Trophoblast cell (in vitro differentiated cells and primary cell): ENCODE data around the gene EEF2K. TPM values are rescaled to one million over a fixed set of nuclear protein-coding genes. Genes with fewer than 3 reads are reported as not detected.

ENCODE experiments used
- DNase-seq, 2 donors: peaks; one replicate each; pipeline ENCODE4 v3.0.0-alpha.2; 2016
- H2AFZ ChIP-seq: 2 replicates; pipeline ENCODE4 v1.6.1; 2013; ENCODE audit warnings: low read length, moderate library complexity, mild to moderate bottlenecking; ENCODE audit not compliant: insufficient read depth, poor library complexity
- H2AK5ac ChIP-seq: 2 replicates; pipeline ENCODE4 v1.6.1; 2013; ENCODE audit warnings: mild to moderate bottlenecking, low read length
- H2BK120ac ChIP-seq: 2 replicates; pipeline ENCODE4 v1.6.1; 2013; ENCODE audit warnings: low read length, mild to moderate bottlenecking, moderate library complexity; ENCODE audit not compliant: insufficient read depth, poor library complexity
- H2BK12ac ChIP-seq: 2 replicates; pipeline ENCODE4 v1.6.1; 2013; ENCODE audit warnings: mild to moderate bottlenecking, low read length, moderate library complexity
- H2BK5ac ChIP-seq: 2 replicates; pipeline ENCODE4 v1.6.1; 2013; ENCODE audit warnings: low read length, low read depth, moderate library complexity, mild to moderate bottlenecking; ENCODE audit not compliant: poor library complexity
- H3K14ac ChIP-seq: 2 replicates; pipeline ENCODE4 v1.6.1; 2013; ENCODE audit warnings: mild to moderate bottlenecking, low read length
- H3K18ac ChIP-seq: 2 replicates; pipeline ENCODE4 v1.6.1; 2013; ENCODE audit warnings: mild to moderate bottlenecking, low read length
- H3K23ac ChIP-seq: 2 replicates; pipeline ENCODE4 v1.6.1; 2013; ENCODE audit warnings: low read length
- H3K27ac ChIP-seq: 2 replicates; pipeline ENCODE4 v1.5.1; 2013; ENCODE audit warnings: low read depth, mild to moderate bottlenecking, inconsistent platforms, low read length, moderate library complexity
- H3K27me3 ChIP-seq: 2 replicates; pipeline ENCODE4 v1.6.1; 2013; ENCODE audit warnings: inconsistent platforms, mild to moderate bottlenecking, low read length, moderate library complexity; ENCODE audit not compliant: insufficient read depth
- H3K36me3 ChIP-seq, 2 experiments: 1 replicate in 1 of 2; 2 replicates in 1 of 2; pipeline ENCODE4 v1.6.1; 2013; ENCODE audit warnings: low read length in 2 of 2, mild to moderate bottlenecking in 2 of 2, moderate library complexity in 1 of 2; ENCODE audit not compliant: insufficient read depth in 2 of 2, control insufficient read depth in 1 of 2
- H3K4ac ChIP-seq: 2 replicates; pipeline ENCODE4 v1.6.1; 2013; ENCODE audit warnings: low read depth, mild to moderate bottlenecking, low read length, moderate library complexity
- H3K4me1 ChIP-seq, 2 experiments: 1 replicate in 1 of 2; 2 replicates in 1 of 2; pipeline ENCODE4 v1.6.1; 2013; ENCODE audit warnings: low read length in 2 of 2, mild to moderate bottlenecking in 2 of 2, moderate library complexity in 1 of 2; ENCODE audit not compliant: insufficient read depth in 2 of 2, control insufficient read depth in 1 of 2
- H3K4me2 ChIP-seq: 2 replicates; pipeline ENCODE4 v1.6.1; 2013; ENCODE audit warnings: inconsistent platforms, mild to moderate bottlenecking, low read length, moderate library complexity
- H3K4me3 ChIP-seq: 2 replicates; pipeline ENCODE4 v1.5.1; 2013; ENCODE audit warnings: mild to moderate bottlenecking, low read depth, low read length, inconsistent platforms
- H3K79me1 ChIP-seq: one replicate; pipeline ENCODE4 v1.6.1; 2013; ENCODE audit warnings: low read length
- H3K79me2 ChIP-seq: 2 replicates; pipeline ENCODE4 v1.6.1; 2013; ENCODE audit warnings: low read length, mild to moderate bottlenecking; ENCODE audit not compliant: control insufficient read depth, insufficient read depth, poor library complexity
- H3K9ac ChIP-seq: 2 replicates; pipeline ENCODE4 v1.6.1; 2013; ENCODE audit warnings: mild to moderate bottlenecking, low read length
- H3K9me3 ChIP-seq: 2 replicates; pipeline ENCODE4 v1.6.1; 2013; ENCODE audit warnings: low read depth, mild to moderate bottlenecking, control low read depth, inconsistent platforms, low read length; ENCODE audit not compliant: insufficient read depth
- H4K12ac ChIP-seq: 2 replicates; pipeline ENCODE4 v1.6.1; 2013; ENCODE audit warnings: low read depth, mild to moderate bottlenecking, low read length, moderate library complexity
- H4K8ac ChIP-seq: 2 replicates; pipeline ENCODE4 v1.6.1; 2013; ENCODE audit warnings: low read depth, mild to moderate bottlenecking, low read length, moderate library complexity
- H4K91ac ChIP-seq: one replicate; pipeline ENCODE4 v1.6.1; 2013; ENCODE audit warnings: low read depth, mild to moderate bottlenecking, low read length, moderate library complexity
- WGBS: extraction: QIAGEN DNeasy Blood & Tissue Kit; methylation state at CpG from one replicate; pipeline ENCODE4 v1.1.7; 2013; ENCODE audit warnings: missing lambda C conversion rate; ENCODE audit not compliant: insufficient read length, insufficient coverage; ENCODE audit errors: extremely low coverage; 5-methylcytosine and 5-hydroxymethylcytosine counted together
- polyA plus RNA-seq: library from polyadenylated mRNA; stranded (reverse); fragments of 200-250 nt; gene quantifications from 2 replicates; pipeline ENCODE4 v1.2.3, GENCODE V29; 2013

The EEF2K gene
- polyA plus RNA-seq = 6.4 and 6.7 TPM in 2 replicates

- Histone ChIP-seq H2BK12ac (no peak within 1 kb of the TSS), H2BK120ac (peak within 1 kb of the TSS; percentile 23), H3K23ac (no peak within 1 kb of the TSS), H2AFZ (peak within 1 kb of the TSS; percentile 39), H4K8ac (peak within 1 kb of the TSS; percentile 50), H3K4me1 (peaks cover 0 to 7% of the 10 kb centered on the region in 2 experiments), H3K4me3 (peak within 1 kb of the TSS; percentile 99), H3K4ac (peak within 1 kb of the TSS; percentile 36), H4K91ac (peak within 1 kb of the TSS; percentile 42), H2BK5ac (no peak within 1 kb of the TSS), H3K27me3 (no peaks in the 10 kb centered on the region), H3K36me3 (no peaks in the 10 kb centered on the region), H2AK5ac (no peak within 1 kb of the TSS), H3K27ac (peak within 1 kb of the TSS; percentile 16), H3K9ac (peak within 1 kb of the TSS; percentile 90), H3K79me2 (peaks cover 5% of the 10 kb centered on the region), H3K79me1 (peaks cover 5% of the 10 kb centered on the region), H3K18ac (peak within 1 kb of the TSS; percentile 28), H3K9me3 (peaks cover 4% of the 10 kb centered on the region), H4K12ac (peak within 1 kb of the TSS; percentile 33), H3K14ac (peak within 1 kb of the TSS; percentile 9), H3K4me2 (peak within 1 kb of the TSS; percentile 99)
- DNase-seq = peak; percentile 98
- WGBS = no CpG with 5 or more reads among the region's 74 CpGs
Observed at GRCh38 chr16:22206013-22206841, at the start of gene EEF2K. EEF2K (plus strand) TSS chr16:22206278; CDS start chr16:22225730, 19,452 bp downstream.

- Histone ChIP-seq H4K8ac (no peak overlapping the region), H3K23ac (no peak overlapping the region), H2AK5ac (no peak overlapping the region), H3K4me2 (no peak overlapping the region), H2BK120ac (no peak overlapping the region), H3K27ac (no peak overlapping the region), H3K4ac (no peak overlapping the region), H3K9me3 (peaks cover 2% of the 10 kb centered on the region), H3K4me3 (no peak overlapping the region), H3K79me2 (no peaks in the 10 kb centered on the region), H2AFZ (no peak overlapping the region), H4K91ac (no peak overlapping the region), H3K4me1 (peaks cover 0 to 3% of the 10 kb centered on the region in 2 experiments), H2BK12ac (no peak overlapping the region), H3K36me3 (no peaks in the 10 kb centered on the region), H3K9ac (no peak overlapping the region), H4K12ac (no peak overlapping the region), H3K18ac (no peak overlapping the region), H3K79me1 (no peaks in the 10 kb centered on the region), H2BK5ac (no peak overlapping the region), H3K27me3 (peaks cover 3% of the 10 kb centered on the region), H3K14ac (no peak overlapping the region)
- no peak for DNase-seq
Observed at GRCh38 chr16:22161401-22161800, 44.7 kb upstream of the EEF2K start.

GRCh38 chr16:22161999-22162655 lies 44.0 kb upstream of the EEF2K start, which contains the start of gene SDR42E2:
SDR42E2 (plus strand) TSS chr16:22162506; CDS start chr16:22165583, 3,077 bp downstream.
- peak; percentile 24 to 50 for DNase-seq
- peaks cover 3% of the 10 kb centered on the region for H3K27me3 ChIP-seq
- no CpG with 5 or more reads among the region's 40 CpGs for WGBS
- no peak within 1 kb of the TSS for H3K23ac ChIP-seq
- no peaks in the 10 kb centered on the region for H3K36me3 ChIP-seq
- no peak within 1 kb of the TSS for H2BK120ac ChIP-seq
- no peak within 1 kb of the TSS for H2AK5ac ChIP-seq
- H3K27ac ChIP-seq = no peak within 1 kb of the TSS
- no peak within 1 kb of the TSS for H3K9ac ChIP-seq
- no peaks in the 10 kb centered on the region for H3K79me1 ChIP-seq
- H3K4me3 ChIP-seq = no peak within 1 kb of the TSS
- no peak within 1 kb of the TSS for H3K4ac ChIP-seq
- peaks cover 0 to 3% of the 10 kb centered on the region in 2 experiments for H3K4me1 ChIP-seq
- H2BK12ac ChIP-seq = no peak within 1 kb of the TSS
- H2BK5ac ChIP-seq = no peak within 1 kb of the TSS
- no peak within 1 kb of the TSS for H3K18ac ChIP-seq
- no peak within 1 kb of the TSS for H4K91ac ChIP-seq
- H2AFZ ChIP-seq = peak within 1 kb of the TSS; percentile 35
- peaks cover 5% of the 10 kb centered on the region for H3K9me3 ChIP-seq
- no peaks in the 10 kb centered on the region for H3K79me2 ChIP-seq
- no peak within 1 kb of the TSS for H3K14ac ChIP-seq
- H3K4me2 ChIP-seq = peak within 1 kb of the TSS; percentile 76
- H4K8ac ChIP-seq = no peak within 1 kb of the TSS
- H4K12ac ChIP-seq = no peak within 1 kb of the TSS

GRCh38 chr16:22162656-22163009 lies 43.4 kb upstream of the EEF2K start:
- no peaks in the 10 kb centered on the region for H3K36me3 ChIP-seq
- H3K4ac ChIP-seq = no peak overlapping the region

More at GRCh38 chr16:22162656-22163009, 43.4 kb upstream of the EEF2K start:
- H3K79me1 ChIP-seq = no peaks in the 10 kb centered on the region
- H3K9ac ChIP-seq = no peak overlapping the region
- no peak overlapping the region for H2BK5ac ChIP-seq
- no peak overlapping the region for H3K23ac ChIP-seq
- no peak overlapping the region for H3K27ac ChIP-seq
- H2BK120ac ChIP-seq = no peak overlapping the region
- H3K18ac ChIP-seq = no peak overlapping the region
- peak overlapping the region; percentile 76 for H3K4me2 ChIP-seq
- peaks cover 3% of the 10 kb centered on the region for H3K27me3 ChIP-seq
- no peak for DNase-seq
- no peak overlapping the region for H4K91ac ChIP-seq
- no peak overlapping the region for H4K12ac ChIP-seq
- H4K8ac ChIP-seq = no peak overlapping the region
- peaks cover 5% of the 10 kb centered on the region for H3K9me3 ChIP-seq
- no peak overlapping the region for H2BK12ac ChIP-seq
- WGBS = no CpG with 5 or more reads among the region's 14 CpGs
- no peak overlapping the region for H2AK5ac ChIP-seq
- H3K4me3 ChIP-seq = no peak overlapping the region
- peaks cover 0 to 3% of the 10 kb centered on the region in 2 experiments for H3K4me1 ChIP-seq
- H3K79me2 ChIP-seq = no peaks in the 10 kb centered on the region
- peak overlapping the region; percentile 35 for H2AFZ ChIP-seq
- no peak overlapping the region for H3K14ac ChIP-seq
